Vagina (tissue), 2 donors: ENCODE results near the gene APBA1. TPM values are rescaled to one million over a fixed set of nuclear protein-coding genes. Genes with fewer than 3 reads are reported as not detected.

Experiments
- DNase-seq, 2 donors: peaks; one replicate each; pipeline ENCODE4 v3.0.0-alpha.2; 2017; ENCODE audit errors: extremely low spot score in 2 of 2
- H3K27ac ChIP-seq: fragments of 200-600 bp; sonication (generic); one replicate; pipeline ENCODE4 v1.5.1; 2019
- H3K27me3 ChIP-seq: fragments of 200-600 bp; sonication (generic); one replicate; pipeline ENCODE4 v1.5.1; 2019
- H3K36me3 ChIP-seq, 2 donors: fragments of 200-600 bp; sonication (generic); one replicate each; pipeline ENCODE4 v1.5.1; 2017 to 2019
- H3K4me1 ChIP-seq: fragments of 200-600 bp; sonication (generic); one replicate; pipeline ENCODE4 v1.5.1; 2019
- H3K4me3 ChIP-seq, 2 donors: fragments of 200-600 bp; sonication (generic); 1 replicate in 1 of 2; 2 replicates in 1 of 2; pipeline ENCODE4 v1.5.1; 2016 to 2019
- H3K9me3 ChIP-seq: fragments of 200-600 bp; sonication (generic); one replicate; pipeline ENCODE4 v1.5.1; 2019
- CTCF ChIP-seq, 3 experiments: fragments of 450-650 bp in 2 of 3; fragments of 200-600 bp in 1 of 3; sonication (generic) in 1 of 3; IDR thresholded peaks; one replicate each; pipeline ENCODE4 v1.5.1; 2017 to 2019; ENCODE audit warnings: antibody characterized with exemption in 3 of 3, mild to moderate bottlenecking in 2 of 3, moderate library complexity in 2 of 3
- POLR2A ChIP-seq, 2 donors: fragments of 450-650 bp; IDR thresholded peaks; one replicate each; pipeline ENCODE4 v1.6.1; 2017; ENCODE audit warnings: antibody characterized with exemption in 2 of 2, mild to moderate bottlenecking in 2 of 2, moderate library complexity in 2 of 2
- POLR2AphosphoS5 ChIP-seq, 2 donors: sonication (generic); formaldehyde crosslinking; IDR thresholded peaks; one replicate each; pipeline ENCODE4 v1.9.0; 2017; ENCODE audit warnings: antibody characterized with exemption in 2 of 2, mild to moderate bottlenecking in 2 of 2, low read depth in 1 of 2; ENCODE audit not compliant: insufficient read depth in 1 of 2
- intact Hi-C: fragments of 100-400 bp; cut with DNase I; formaldehyde crosslinking; loops from one replicate; pipeline ENCODE4 v1.15.1; 2023
- total RNA-seq: library from RNA; depleted of rRNA; stranded (reverse); fragments of >200 nt; gene quantifications from one replicate; pipeline ENCODE4 v1.2.3, GENCODE V29; 2016

APBA1 gene
- total RNA-seq, 1 donor from 2014 or later = 13.3 TPM

GRCh38 chr9:69622676-69623075 lies 49.5 kb downstream of the APBA1 start:
- H3K9me3 ChIP-seq = no peaks in the 10 kb centered on the region
- intact Hi-C loops = no loop called here

GRCh38 chr9:69621730-69622460 lies 50.3 kb downstream of the APBA1 start:
- Histone ChIP-seq H3K9me3 (no peaks in the 10 kb centered on the region), H3K4me1 (peaks cover 9% of the 10 kb centered on the region), H3K36me3 (no peaks in the 10 kb centered on the region), H3K27ac (no peak overlapping the region), H3K4me3 (no peak overlapping the region), H3K27me3 (no peaks in the 10 kb centered on the region)
- intact Hi-C loops = no loop called here
- no peak for DNase-seq
- no peak for TF ChIP-seq POLR2AphosphoS5 (IDR thresholded peaks at IDR 0.05; ENCODE audit: insufficient read depth in 1 of 2, low read depth in 1 of 2)
- TF ChIP-seq POLR2A (IDR thresholded peaks at IDR 0.05) = no peak
- TF ChIP-seq CTCF (IDR thresholded peaks at IDR 0.05) = no peak

More at GRCh38 chr9:69622676-69623075, 49.5 kb downstream of the APBA1 start:
- H3K36me3 ChIP-seq = no peaks in the 10 kb centered on the region
- DNase-seq = no peak
- no peak overlapping the region for H3K4me3 ChIP-seq
- peaks cover 9% of the 10 kb centered on the region for H3K4me1 ChIP-seq
- TF ChIP-seq POLR2A (IDR thresholded peaks at IDR 0.05) = no peak
- TF ChIP-seq CTCF (IDR thresholded peaks at IDR 0.05) = no peak
- TF ChIP-seq POLR2AphosphoS5 (IDR thresholded peaks at IDR 0.05; ENCODE audit: insufficient read depth in 1 of 2, low read depth in 1 of 2) = no peak
- H3K27ac ChIP-seq = no peak overlapping the region
- no peaks in the 10 kb centered on the region for H3K27me3 ChIP-seq

- TF ChIP-seq POLR2AphosphoS5 (IDR thresholded peaks at IDR 0.05; ENCODE audit: insufficient read depth in 1 of 2, low read depth in 1 of 2) (no peak), POLR2A (IDR thresholded peaks at IDR 0.05) (no peak), CTCF (IDR thresholded peaks at IDR 0.05) (no peak)
- no peaks in the 10 kb centered on the region for H3K9me3 ChIP-seq
- DNase-seq = no peak
- intact Hi-C loops = no loop called here
- H3K4me1 ChIP-seq = peaks cover 9% of the 10 kb centered on the region
- H3K27me3 ChIP-seq = no peaks in the 10 kb centered on the region
- H3K36me3 ChIP-seq = no peaks in the 10 kb centered on the region
- no peak overlapping the region for H3K4me3 ChIP-seq
- H3K27ac ChIP-seq = no peak overlapping the region
Observed at GRCh38 chr9:69620731-69621130, 51.4 kb downstream of the APBA1 start.

- Histone ChIP-seq H3K36me3 (no peaks in the 10 kb centered on the region), H3K4me3 (no peak overlapping the region), H3K9me3 (no peaks in the 10 kb centered on the region), H3K4me1 (peaks cover 3% of the 10 kb centered on the region), H3K27ac (no peak overlapping the region), H3K27me3 (no peaks in the 10 kb centered on the region)
- TF ChIP-seq POLR2A (IDR thresholded peaks at IDR 0.05) = no peak
- no peak for TF ChIP-seq POLR2AphosphoS5 (IDR thresholded peaks at IDR 0.05; ENCODE audit: insufficient read depth in 1 of 2, low read depth in 1 of 2)
- TF ChIP-seq CTCF (IDR thresholded peaks at IDR 0.05) = no peak
- DNase-seq = no peak
- intact Hi-C loops = loop anchor here (10.0 kb wide), 1 partner anchor 1366 kb away; no protein-coding TSS in a partner anchor
Observed at GRCh38 chr9:69619233-69619632, 52.9 kb downstream of the APBA1 start.

- Histone ChIP-seq H3K4me3 (no peak overlapping the region), H3K4me1 (no peaks in the 10 kb centered on the region), H3K36me3 (no peaks in the 10 kb centered on the region), H3K27ac (no peak overlapping the region), H3K9me3 (no peaks in the 10 kb centered on the region), H3K27me3 (no peaks in the 10 kb centered on the region)
- no peak for DNase-seq
- intact Hi-C loops = loop anchor here (10.0 kb wide), 1 partner anchor 1368 kb away; no protein-coding TSS in a partner anchor
- TF ChIP-seq POLR2A (IDR thresholded peaks at IDR 0.05) (no peak), CTCF (IDR thresholded peaks at IDR 0.05) (no peak), POLR2AphosphoS5 (IDR thresholded peaks at IDR 0.05; ENCODE audit: insufficient read depth in 1 of 2, low read depth in 1 of 2) (no peak)
Observed at GRCh38 chr9:69617006-69617405, 55.2 kb downstream of the APBA1 start.
